Brain microvascular endothelial cell (primary cell): ENCODE measurements around the gene THAP12.

Source experiments
- DNase-seq: peaks from one replicate; pipeline ENCODE4 v3.0.0-alpha.2; 2020
- H3K27ac ChIP-seq: fragments of 250-450 bp; sonication (Bioruptor Pico); 2 replicates; pipeline ENCODE4 v1.5.1; 2020; ENCODE audit warnings: mild to moderate bottlenecking, moderate library complexity
- H3K27me3 ChIP-seq: fragments of 250-450 bp; sonication (Bioruptor Pico); replicated peaks from 2 replicates; pipeline ENCODE4 v1.5.1; 2020; ENCODE audit warnings: mild to moderate bottlenecking
- H3K36me3 ChIP-seq: fragments of 250-450 bp; sonication (Bioruptor Pico); replicated peaks from 2 replicates; pipeline ENCODE4 v1.5.1; 2020; ENCODE audit warnings: mild to moderate bottlenecking
- H3K4me3 ChIP-seq: 2 replicates; pipeline ENCODE4 v1.5.1; 2011; ENCODE audit warnings: low read depth, mild to moderate bottlenecking, control low read depth, low read length, moderate library complexity
- CTCF ChIP-seq: IDR thresholded peaks from 2 replicates; pipeline ENCODE4 v1.5.1; 2011; ENCODE audit warnings: low read depth, mild to moderate bottlenecking, moderate library complexity, low read length, control low read depth, inconsistent platforms; ENCODE audit errors: missing control alignments
- in situ Hi-C: cut with HindIII; loops from 2 replicates; pipeline ENCODE4 v1.10.0; 2017; ENCODE audit warnings: low sequenced_read_pairs, low pct_ligation_motif_present

THAP12 gene, protein sequence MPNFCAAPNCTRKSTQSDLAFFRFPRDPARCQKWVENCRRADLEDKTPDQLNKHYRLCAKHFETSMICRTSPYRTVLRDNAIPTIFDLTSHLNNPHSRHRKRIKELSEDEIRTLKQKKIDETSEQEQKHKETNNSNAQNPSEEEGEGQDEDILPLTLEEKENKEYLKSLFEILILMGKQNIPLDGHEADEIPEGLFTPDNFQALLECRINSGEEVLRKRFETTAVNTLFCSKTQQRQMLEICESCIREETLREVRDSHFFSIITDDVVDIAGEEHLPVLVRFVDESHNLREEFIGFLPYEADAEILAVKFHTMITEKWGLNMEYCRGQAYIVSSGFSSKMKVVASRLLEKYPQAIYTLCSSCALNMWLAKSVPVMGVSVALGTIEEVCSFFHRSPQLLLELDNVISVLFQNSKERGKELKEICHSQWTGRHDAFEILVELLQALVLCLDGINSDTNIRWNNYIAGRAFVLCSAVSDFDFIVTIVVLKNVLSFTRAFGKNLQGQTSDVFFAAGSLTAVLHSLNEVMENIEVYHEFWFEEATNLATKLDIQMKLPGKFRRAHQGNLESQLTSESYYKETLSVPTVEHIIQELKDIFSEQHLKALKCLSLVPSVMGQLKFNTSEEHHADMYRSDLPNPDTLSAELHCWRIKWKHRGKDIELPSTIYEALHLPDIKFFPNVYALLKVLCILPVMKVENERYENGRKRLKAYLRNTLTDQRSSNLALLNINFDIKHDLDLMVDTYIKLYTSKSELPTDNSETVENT

GRCh38 chr11:76380977-76381719, at the start of gene THAP12, which contains the start of gene GVQW3:
Gene THAP12 (minus strand): TSS chr11:76381132. CDS start chr11:76380836, 296 bp downstream.
Gene GVQW3 (plus strand): TSS chr11:76381323. CDS start chr11:76381829, 506 bp downstream.
- DNase-seq, result peak; percentile 95
- Histone ChIP-seq H3K27me3 (no peaks in the 10 kb centered on the region), H3K36me3 (no peaks in the 10 kb centered on the region), H3K27ac (peak within 1 kb of the TSS; percentile 51), H3K4me3 (peak within 1 kb of the TSS; percentile 90)
- TF ChIP-seq CTCF, result peak; percentile 1
- in situ Hi-C loops, result no loop called here

GRCh38 chr11:76426660-76427059, 45.7 kb upstream of the THAP12 start:
- no peak for DNase-seq
- no peak overlapping the region for H3K4me3 ChIP-seq
- TF ChIP-seq CTCF, result no peak
- no peaks in the 10 kb centered on the region for H3K36me3 ChIP-seq
- in situ Hi-C loops, result no loop called here
- H3K27me3 ChIP-seq, result no peaks in the 10 kb centered on the region
- no peak overlapping the region for H3K27ac ChIP-seq

- Histone ChIP-seq H3K36me3 (no peaks in the 10 kb centered on the region), H3K4me3 (no peak overlapping the region), H3K27me3 (no peaks in the 10 kb centered on the region), H3K27ac (no peak overlapping the region)
- in situ Hi-C loops, result no loop called here
- TF ChIP-seq CTCF, result no peak
- DNase-seq, result no peak
Observed at GRCh38 chr11:76424891-76425290, 44.0 kb upstream of the THAP12 start.

DNA sequence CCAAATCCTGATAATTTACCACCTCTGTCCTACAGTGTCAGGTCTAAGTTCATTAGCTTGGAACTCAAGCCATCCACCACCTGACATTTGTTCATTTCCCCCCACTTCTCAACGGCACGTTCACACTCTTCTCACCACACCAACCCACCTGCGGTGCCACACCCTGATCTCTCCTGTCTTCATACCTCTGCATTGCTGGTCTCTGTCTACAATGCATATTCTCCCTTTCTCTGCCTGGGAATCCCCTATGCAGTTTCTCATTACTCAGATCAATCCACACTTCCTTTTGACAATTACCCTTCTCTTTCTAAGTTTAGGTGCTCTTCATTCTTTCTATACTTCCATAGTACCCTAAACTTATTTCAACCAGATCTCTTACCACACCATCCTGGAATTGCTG, 43.4 kb upstream of the THAP12 start:
- in situ Hi-C loops, result no loop called here
- Histone ChIP-seq H3K27ac (no peak overlapping the region), H3K36me3 (no peaks in the 10 kb centered on the region), H3K27me3 (no peaks in the 10 kb centered on the region), H3K4me3 (no peak overlapping the region)
- DNase-seq, result no peak
- TF ChIP-seq CTCF, result no peak

- in situ Hi-C loops, result no loop called here
- DNase-seq, result no peak
- Histone ChIP-seq H3K27ac (no peak overlapping the region), H3K4me3 (no peak overlapping the region), H3K36me3 (no peaks in the 10 kb centered on the region), H3K27me3 (no peaks in the 10 kb centered on the region)
- peak; percentile 55 for TF ChIP-seq CTCF
Observed at GRCh38 chr11:76419896-76420295, 39.0 kb upstream of the THAP12 start.
